Pancreas (tissue), 10 donors: Measurements from ENCODE around the gene SLCO3A1. TPM values are rescaled to one million over a fixed set of nuclear protein-coding genes. Genes with fewer than 3 reads are reported as not detected.

Experiments used
- ATAC-seq, 4 donors: fragments of 200-7000 bp; cut with Tn5 transposase; one replicate each; pipeline versions ENCODE4 v1.8.0 to v1.9.1; 2020; ENCODE audit warnings: mild to moderate bottlenecking in 4 of 4, moderate library complexity in 4 of 4
- DNase-seq, 6 donors: peaks; one replicate each; pipeline ENCODE4 v3.0.0-alpha.2; 2020
- FAIRE-seq: peaks from 2 replicates; lab custom pipeline; 2012; peaks lifted over from hg19 to GRCh38; lab: Jason Lieb, UNC
- H3K27ac ChIP-seq, 4 donors: fragments of 200-600 bp; sonication (generic); 1 replicate in 3 of 4; 2 replicates in 1 of 4; pipeline versions ENCODE4 v1.5.0 to v1.8.0; 2020
- H3K27me3 ChIP-seq, 4 donors: fragments of 200-600 bp; one replicate each; pipeline ENCODE4 v1.8.0; 2021
- H3K36me3 ChIP-seq, 3 donors: fragments of 200-600 bp; sonication (generic) in 1 of 3; one replicate each; pipeline versions ENCODE4 v1.5.0 to v1.8.0; 2020 to 2021
- H3K4me1 ChIP-seq, 3 donors: fragments of 200-600 bp; one replicate each; pipeline ENCODE4 v1.8.0; 2021
- H3K4me3 ChIP-seq, 4 donors: fragments of 200-600 bp; sonication (generic) in 2 of 4; one replicate each; pipeline versions ENCODE4 v1.5.0 to v1.8.0; 2020 to 2021
- H3K9me3 ChIP-seq, 4 donors: fragments of 200-600 bp; one replicate each; pipeline ENCODE4 v1.8.0; 2021
- CTCF ChIP-seq, 4 donors: fragments of 200-600 bp; sonication (generic) in 3 of 4; IDR thresholded peaks; one replicate each; pipeline versions ENCODE4 v1.5.0 to v1.8.0; 2021; ENCODE audit warnings: antibody characterized with exemption in 4 of 4
- WGBS, 2 donors: extraction: QIAGEN DNeasy Blood & Tissue Kit; methylation state at CpG; one replicate each; pipeline ENCODE4 v1.1.7; 2013; 5-methylcytosine and 5-hydroxymethylcytosine counted together
- intact Hi-C, 3 donors: fragments of 100-400 bp; cut with DNase I; formaldehyde crosslinking; loops; one replicate each; pipeline versions ENCODE4 v1.11.1 to v1.14.2; 2022
- polyA plus RNA-seq, 2 donors: library from polyadenylated mRNA; stranded (reverse); fragments of 200-250 nt; gene quantifications; one replicate each; pipeline ENCODE4 v1.2.3, GENCODE V29; 2013
- total RNA-seq, 6 donors: library from RNA; stranded (reverse); fragmentation: NEBNext Ultra II Directional in 4 of 6; extraction: Animal tissue kit (Norgen Biotek cat#: 25700) in 4 of 6; gene quantifications; one replicate each; pipeline versions ENCODE4 v1.2.1 to v1.2.4, GENCODE V29; 2021 to 2023
- donor health status: healthy with polysubstance abuse.
- donor health status: DM: no; HTN: no; CAD: no; lungs with moderate emphysema.
- donor health status: DM: no; HTN: no; CAD: no.
- donor health status: control.
- donor health status: control.
- donor health status: Bipolar disorder and iron deficiency.
- donor health status: DM: yes; HTN: yes; CAD: no.
- donor health status: DM: no; HTN: no; CAD: no.
- donor health status: DM: no; HTN: no; CAD: no.
- donor health status: DM: yes; HTN: yes; CAD: no.

Gene SLCO3A1
- total and polyA plus RNA-seq, 8 donors, result 3.4 to 15.5 (median 6.7) TPM

GRCh38 chr15:91855684-91856489, 2.4 kb downstream of the SLCO3A1 start:
- Histone ChIP-seq H3K27ac (no peak overlapping the region), H3K4me1 (peaks cover 0 to 6% (median 5%) of the 10 kb centered on the region in 3 donors), H3K4me3 (no peak overlapping the region), H3K9me3 (no peaks in the 10 kb centered on the region), H3K27me3 (no peaks in the 10 kb centered on the region), H3K36me3 (no peaks in the 10 kb centered on the region)
- TF ChIP-seq CTCF (IDR thresholded peaks at IDR 0.05), result no peak
- ATAC-seq (peak in 1 of 4 donors; percentile 5), FAIRE-seq (no peak), DNase-seq (peak in 1 of 6 donors; percentile 29)
- intact Hi-C loops, result loop anchor here in 1 of 3 donors (5.0 kb wide), 1 partner anchor 216 kb away; no protein-coding TSS in a partner anchor
- 61 to 63% methylated on average over 14 of the region's 14 CpGs for WGBS, 2 donors

GRCh38 chr15:91857224-91857585, 3.7 kb downstream of the SLCO3A1 start:
- Histone ChIP-seq H3K4me1 (peaks cover 0 to 4% (median under 1%) of the 10 kb centered on the region in 3 donors), H3K27me3 (no peaks in the 10 kb centered on the region), H3K9me3 (no peaks in the 10 kb centered on the region), H3K36me3 (no peaks in the 10 kb centered on the region), H3K27ac (no peak overlapping the region), H3K4me3 (no peak overlapping the region)
- no peak for FAIRE-seq
- no peak for DNase-seq
- intact Hi-C loops, result loop anchor here in 1 of 3 donors (5.0 kb wide), 1 partner anchor 215 kb away; no protein-coding TSS in a partner anchor
- ATAC-seq, result no peak
- WGBS, 2 donors, result 69 to 77% methylated on average over 3 of the region's 3 CpGs
- TF ChIP-seq CTCF (IDR thresholded peaks at IDR 0.05), result no peak

GRCh38 chr15:91857772-91858171, 4.3 kb downstream of the SLCO3A1 start:
- FAIRE-seq (no peak), DNase-seq (no peak), ATAC-seq (no peak)
- 75 to 79% methylated on average over 2 of the region's 2 CpGs for WGBS, 2 donors
- Histone ChIP-seq H3K27me3 (no peaks in the 10 kb centered on the region), H3K9me3 (no peaks in the 10 kb centered on the region), H3K27ac (no peak overlapping the region), H3K4me1 (no peaks in the 10 kb centered on the region), H3K36me3 (no peaks in the 10 kb centered on the region), H3K4me3 (no peak overlapping the region)
- no peak for TF ChIP-seq CTCF (IDR thresholded peaks at IDR 0.05)
- intact Hi-C loops, result loop anchor here in 1 of 3 donors (5.0 kb wide), 1 partner anchor 215 kb away; no protein-coding TSS in a partner anchor

- ATAC-seq (no peak), DNase-seq (no peak), FAIRE-seq (no peak)
- 64 to 83% methylated on average over 7 of the region's 7 CpGs for WGBS, 2 donors
- no peaks in the 10 kb centered on the region for H3K9me3 ChIP-seq
- no peaks in the 10 kb centered on the region for H3K27me3 ChIP-seq
- intact Hi-C loops, result no loop called here
- H3K36me3 ChIP-seq, result no peaks in the 10 kb centered on the region
- H3K4me1 ChIP-seq, result no peaks in the 10 kb centered on the region
- H3K4me3 ChIP-seq, result no peak overlapping the region
- TF ChIP-seq CTCF (IDR thresholded peaks at IDR 0.05), result no peak
- no peak overlapping the region for H3K27ac ChIP-seq
Measured at GRCh38 chr15:91860498-91860897, 7.0 kb downstream of the SLCO3A1 start.

- Histone ChIP-seq H3K36me3 (no peaks in the 10 kb centered on the region), H3K4me1 (no peaks in the 10 kb centered on the region), H3K27ac (no peak overlapping the region), H3K9me3 (no peaks in the 10 kb centered on the region), H3K4me3 (no peak overlapping the region), H3K27me3 (no peaks in the 10 kb centered on the region)
- intact Hi-C loops, result no loop called here
- ATAC-seq, result peak in 2 of 4 donors; percentile 60 to 79
- TF ChIP-seq CTCF (IDR thresholded peaks at IDR 0.05), result no peak
- WGBS, 2 donors, result 72 to 73% methylated on average over 6 of the region's 6 CpGs
- DNase-seq, result no peak
- FAIRE-seq, result no peak
Measured at GRCh38 chr15:91861223-91861622, 7.7 kb downstream of the SLCO3A1 start.
